Kidney glomerular epithelial cell (primary cell): ENCODE measurements around the gene COPS6.

Experiments
- DNase-seq: peaks from one replicate; lab custom pipeline; 2025; lab: John Stamatoyannopoulos, UW

The COPS6 gene

GRCh38 chr7:100101016-100101862, 12.5 kb downstream of the COPS6 start, which contains the start of the genes AP4M1 and MCM7:
TSS of gene AP4M1 (plus strand) at chr7:100101643. CDS start at chr7:100101715, 72 bp downstream.
TSS of gene MCM7 (minus strand) at chr7:100101397. CDS start at chr7:100101294, 103 bp downstream.
- DNase-seq = peak; percentile 97

- no peak for DNase-seq
Measured at GRCh38 chr7:100102950-100103840, 14.4 kb downstream of the COPS6 start.

GRCh38 chr7:100105534-100105933, 16.8 kb downstream of the COPS6 start:
- no peak for DNase-seq

GRCh38 chr7:100106633-100107032, 17.9 kb downstream of the COPS6 start:
- DNase-seq = no peak

GRCh38 chr7:100107125-100107737, 18.5 kb downstream of the COPS6 start:
- DNase-seq = no peak

GRCh38 chr7:100107890-100108289, 19.1 kb downstream of the COPS6 start:
- DNase-seq = no peak

- DNase-seq = no peak
Measured at GRCh38 chr7:100109521-100110163, 20.9 kb downstream of the COPS6 start.

GRCh38 chr7:100111156-100111555, 22.4 kb downstream of the COPS6 start:
- no peak for DNase-seq

- DNase-seq = no peak
Measured at GRCh38 chr7:100111914-100112313, 23.1 kb downstream of the COPS6 start.

- DNase-seq = no peak
Measured at GRCh38 chr7:100115026-100115425, 26.3 kb downstream of the COPS6 start.

GRCh38 chr7:100118388-100119071, 29.8 kb downstream of the COPS6 start:
- no peak for DNase-seq

GRCh38 chr7:100119072-100119969, 30.6 kb downstream of the COPS6 start, which contains the start of the genes CNPY4 and TAF6:
TSS of gene CNPY4 (plus strand) at chr7:100119634. CDS start at chr7:100119745, 111 bp downstream.
TSS of gene TAF6 (minus strand) at chr7:100119358. CDS start at chr7:100114209, 5,149 bp downstream.
- peak; percentile 91 for DNase-seq

- DNase-seq = peak; percentile 58
Measured at GRCh38 chr7:100119970-100120732, 31.4 kb downstream of the COPS6 start.

GRCh38 chr7:100120733-100121036, 31.9 kb downstream of the COPS6 start:
- DNase-seq = no peak

GRCh38 chr7:100122067-100122466, 33.3 kb downstream of the COPS6 start:
- no peak for DNase-seq

GRCh38 chr7:100122568-100122967, 33.8 kb downstream of the COPS6 start:
- no peak for DNase-seq

- DNase-seq = no peak
Measured at GRCh38 chr7:100124301-100125230, 35.8 kb downstream of the COPS6 start.
